Bladder microvascular endothelial cell (primary cell): ENCODE data around the gene TBC1D23. TPM values are rescaled to one million over a fixed set of nuclear protein-coding genes. Genes with fewer than 3 reads are reported as not detected.

Experiments used
- total RNA-seq: library from RNA; depleted of rRNA; stranded (reverse); fragments of >200 nt; gene quantifications from 2 replicates; pipeline ENCODE4 v1.2.3, GENCODE V29; 2014

Gene TBC1D23
- 29.0 and 44.8 TPM in 2 replicates for total RNA-seq

GRCh38 chr3:100260685-100261484 lies at the start of gene TBC1D23:
TBC1D23 (plus strand) TSS chr3:100260992; CDS start chr3:100261019, 27 bp downstream.

GRCh38 chr3:100334488-100335351 lies 73.9 kb downstream of the TBC1D23 start, which contains the start of gene NIT2:
NIT2 (plus strand) TSS chr3:100334757; CDS start chr3:100334792, 35 bp downstream.

Other genes starting within 250 kb of the TBC1D23 start
- gene FILIP1L, start 146.5 kb upstream of the TBC1D23 start, total RNA-seq: 18.9 and 104 TPM in 2 replicates
- 6.2 and 8.3 TPM in 2 replicates for gene NIT2, start 73.8 kb downstream of the TBC1D23 start, total RNA-seq
- 21.7 and 37.6 TPM in 2 replicates for gene TOMM70, start 140.1 kb downstream of the TBC1D23 start, total RNA-seq
- gene LNP1, start 140.5 kb downstream of the TBC1D23 start, total RNA-seq: 0.81 and 1.1 TPM in 2 replicates
- gene TMEM45A, start 231.6 kb downstream of the TBC1D23 start, total RNA-seq: 0.97 and 26.1 TPM in 2 replicates